SW480 (cell line): ENCODE measurements around the gene HEATR1.
A peak's percentile ranks its signal among the peaks of the same experiment; 100 is the strongest.
"Not testable (repeated sequence)": the region's sequence is repeated elsewhere in the genome, so short reads cannot be mapped to it uniquely, and the experiment has no call there.

ENCODE experiments used
- DNase-seq: peaks from one replicate; pipeline ENCODE4 v3.0.0-alpha.2; 2016; ENCODE audit warnings: low spot score

Gene HEATR1

GRCh38 chr1:236590553-236591150 lies 13.7 kb downstream of the HEATR1 start:
- DNase-seq = no peak

GRCh38 chr1:236589531-236589930 lies 14.8 kb downstream of the HEATR1 start:
- DNase-seq = no peak

GRCh38 chr1:236581528-236581927 lies 22.8 kb downstream of the HEATR1 start:
- no peak for DNase-seq

DNA sequence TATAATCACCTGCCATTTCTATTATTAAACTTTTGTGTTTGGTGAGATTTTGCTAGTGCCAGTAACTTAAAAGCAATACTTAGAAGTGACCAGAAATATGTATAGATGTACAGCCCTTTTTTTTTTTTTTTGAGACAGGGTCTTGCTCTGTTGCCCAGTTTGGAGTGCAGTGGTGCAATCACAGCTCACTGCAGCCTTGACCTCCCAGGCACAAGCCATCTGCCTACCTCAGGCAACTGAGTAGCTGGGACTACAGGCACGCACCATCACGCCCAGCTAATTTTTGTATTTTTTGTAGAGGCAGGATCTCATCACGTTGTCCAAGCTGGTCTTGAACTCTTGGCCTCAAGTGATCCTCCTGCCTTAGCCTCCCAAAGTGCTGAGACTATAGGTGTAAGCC lies 23.9 kb downstream of the HEATR1 start:
- DNase-seq = not testable (repeated sequence)

GRCh38 chr1:236578661-236579060 lies 25.7 kb downstream of the HEATR1 start:
- DNase-seq = no peak

DNA sequence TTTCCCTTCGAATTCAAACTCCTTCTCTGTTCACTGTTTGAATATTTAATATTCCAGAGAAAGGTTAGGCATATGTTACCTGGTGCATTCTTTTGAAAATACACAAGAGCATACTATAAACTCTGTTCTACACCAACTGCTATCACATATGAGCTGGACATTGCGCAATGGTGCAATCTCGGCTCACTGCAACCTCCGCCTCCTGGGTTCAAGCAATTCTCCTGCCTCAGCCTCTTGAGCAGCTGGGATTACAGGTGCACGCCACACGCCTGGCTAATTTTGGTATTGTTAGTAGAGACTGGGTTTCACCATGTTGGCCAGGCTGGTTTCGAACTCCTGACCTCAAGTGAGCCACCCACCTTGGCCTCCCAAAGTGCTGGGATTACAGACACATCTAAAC lies 27.3 kb downstream of the HEATR1 start:
- not testable (repeated sequence) for DNase-seq

GRCh38 chr1:236576004-236576403 lies 28.3 kb downstream of the HEATR1 start:
- no peak for DNase-seq

GRCh38 chr1:236575523-236575922 lies 28.8 kb downstream of the HEATR1 start:
- DNase-seq = no peak

GRCh38 chr1:236568285-236568894 lies 35.9 kb downstream of the HEATR1 start:
- peak; percentile 69 for DNase-seq

DNA sequence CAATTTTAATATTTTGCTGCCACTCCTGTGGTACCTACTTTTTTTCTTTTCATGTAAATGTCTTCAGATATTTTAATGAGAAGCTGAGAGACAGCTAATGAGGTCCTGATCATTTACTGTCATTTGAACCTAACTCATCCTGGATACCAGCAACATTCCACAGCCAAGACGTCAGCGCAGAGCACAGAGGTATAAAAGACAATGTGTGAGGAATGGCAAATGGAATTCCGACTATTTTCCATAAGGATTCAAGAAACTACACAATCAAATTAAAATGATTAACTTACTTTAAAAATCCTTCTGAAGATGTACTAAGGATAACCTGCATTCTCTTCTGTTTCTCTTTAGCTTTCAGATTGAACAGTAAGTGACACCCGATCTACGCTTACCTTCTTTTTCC lies 38.8 kb downstream of the HEATR1 start:
- no peak for DNase-seq

GRCh38 chr1:236561976-236562375 lies 42.3 kb downstream of the HEATR1 start:
- no peak for DNase-seq

GRCh38 chr1:236560213-236560771 lies 44.0 kb downstream of the HEATR1 start:
- no peak for DNase-seq

DNA sequence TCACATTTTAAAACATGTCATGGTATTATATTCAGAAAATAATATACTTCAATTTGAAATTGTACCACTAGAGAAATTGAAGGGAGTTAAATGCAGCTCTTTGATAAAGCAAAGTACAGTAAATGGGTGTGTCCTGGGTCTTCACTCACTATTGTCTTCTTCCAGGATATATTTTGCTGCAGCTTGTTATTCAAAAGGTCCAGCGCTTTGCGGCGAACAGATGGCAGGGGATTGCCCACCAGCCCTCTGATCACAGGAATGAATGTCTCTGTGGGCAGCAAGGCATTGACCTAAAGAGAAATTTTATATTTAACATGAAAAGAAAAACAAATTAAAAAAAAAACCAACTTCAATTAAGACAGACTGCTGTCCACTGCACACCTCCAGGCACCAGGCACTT lies 45.5 kb downstream of the HEATR1 start:
- DNase-seq = no peak

GRCh38 chr1:236558081-236558480 lies 46.2 kb downstream of the HEATR1 start:
- DNase-seq = no peak

DNA sequence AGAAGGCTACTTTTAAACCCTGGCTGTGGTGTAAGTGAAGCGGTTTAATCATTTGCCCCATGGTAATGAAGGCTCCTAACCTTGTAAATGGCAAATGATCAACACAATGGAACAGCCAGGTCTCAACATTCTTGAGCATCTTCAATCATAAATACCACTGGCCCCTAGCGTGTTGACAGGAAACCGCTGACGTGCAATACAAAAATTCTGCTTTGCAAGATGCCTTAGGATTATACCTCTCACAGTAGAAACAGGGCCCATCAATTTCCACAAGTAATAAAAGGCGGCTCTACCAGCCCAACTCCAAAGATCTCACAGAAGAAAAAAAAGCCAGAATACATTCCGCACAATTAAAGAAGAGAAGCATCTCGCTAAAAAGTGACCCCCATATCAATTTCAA lies 47.7 kb downstream of the HEATR1 start:
- DNase-seq = no peak

- no peak for DNase-seq
These were observed 50.9 kb downstream of the HEATR1 start for GRCh38 chr1:236553370-236553769.

DNA sequence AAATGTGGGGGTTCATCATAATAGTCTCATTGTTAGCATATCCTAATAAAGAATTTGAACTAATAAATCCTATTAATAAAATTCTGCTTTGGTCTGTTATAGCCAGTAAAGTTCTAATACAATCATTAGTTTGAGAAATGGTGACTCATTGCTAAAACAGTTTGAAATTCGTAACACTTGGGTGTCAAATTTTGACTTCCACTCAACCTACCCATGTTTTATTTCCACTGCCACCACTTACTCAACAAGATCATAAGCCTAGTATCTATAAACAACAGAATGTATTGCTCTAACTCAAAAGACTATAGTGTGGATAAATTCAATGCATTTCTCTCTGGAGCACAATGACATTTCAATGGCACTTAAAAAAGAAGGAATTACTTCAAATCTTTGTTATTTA lies 51.4 kb downstream of the HEATR1 start:
- DNase-seq = no peak

DNA sequence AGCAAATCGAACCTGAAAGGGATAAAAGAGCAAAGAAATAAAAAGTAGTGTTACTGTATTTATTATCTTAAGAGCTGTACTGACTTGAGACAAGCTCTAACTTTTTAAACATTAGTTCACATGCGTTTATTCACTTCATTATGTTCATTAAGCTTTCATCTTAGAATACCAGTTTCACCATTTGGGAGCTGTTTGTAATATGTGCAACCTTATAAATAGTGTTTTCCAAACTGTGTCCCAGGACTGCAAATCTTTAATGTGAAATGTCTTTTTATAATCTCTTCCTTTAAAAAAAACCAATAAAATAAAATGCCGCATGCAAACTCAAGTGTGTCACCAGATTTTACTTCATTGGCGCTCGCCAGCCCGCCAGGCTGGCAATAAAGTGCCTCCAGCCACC lies 52.2 kb downstream of the HEATR1 start:
- no peak for DNase-seq

GRCh38 chr1:236550961-236551851 lies 53.1 kb downstream of the HEATR1 start:
- DNase-seq = no peak

GRCh38 chr1:236548452-236548851 lies 55.9 kb downstream of the HEATR1 start:
- no peak for DNase-seq

DNA sequence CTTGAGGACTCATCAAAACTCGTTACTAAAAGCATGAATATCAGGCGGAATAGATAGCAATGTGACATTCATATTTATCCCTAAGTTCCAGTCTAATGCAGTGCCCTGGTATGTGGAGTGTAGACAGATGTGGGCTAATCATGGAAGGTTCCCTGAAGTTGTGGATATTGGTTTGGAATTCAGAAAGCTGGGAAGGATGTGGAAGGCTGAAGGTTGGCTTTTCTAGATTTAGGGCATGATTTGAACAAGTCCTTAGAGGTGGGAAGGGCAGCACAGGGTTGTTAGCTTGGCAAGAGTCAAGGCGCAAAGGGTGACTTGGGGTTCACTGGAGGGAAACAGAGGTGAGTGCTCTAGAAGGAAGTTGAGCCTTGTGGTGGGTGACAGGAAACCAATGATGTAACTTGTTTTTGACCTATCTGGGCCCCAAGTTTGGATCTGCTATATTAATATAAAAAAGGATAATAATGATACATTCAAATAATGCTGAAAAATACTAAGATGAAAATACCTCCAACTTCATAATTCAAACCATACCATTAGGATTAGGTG lies 58.6 kb downstream of the HEATR1 start:
- DNase-seq = no peak

GRCh38 chr1:236543065-236543669 lies 61.1 kb downstream of the HEATR1 start:
- DNase-seq = no peak
